Neuronal stem cell (in vitro differentiated cells): ENCODE data around the gene SLC45A2.
"Not testable (repeated sequence)": the region's sequence is repeated elsewhere in the genome, so short reads cannot be mapped to it uniquely, and the experiment has no call there.

Experiments used
- DNase-seq: peaks from one replicate; pipeline ENCODE4 v3.0.0-alpha.2; 2013; ENCODE audit warnings: low spot score
- H2AFZ ChIP-seq: one replicate; pipeline ENCODE4 v1.6.1; 2013; ENCODE audit warnings: mild to moderate bottlenecking, low read length, inconsistent platforms
- H2AK5ac ChIP-seq: 2 replicates; pipeline ENCODE4 v1.6.1; 2013; ENCODE audit warnings: low read depth, mild to moderate bottlenecking, inconsistent platforms, low read length, moderate library complexity, mixed read lengths
- H2BK120ac ChIP-seq: 2 replicates; pipeline ENCODE4 v1.6.1; 2013; ENCODE audit warnings: low read depth, mild to moderate bottlenecking, inconsistent platforms, low read length, moderate library complexity, mixed read lengths
- H2BK12ac ChIP-seq: one replicate; pipeline ENCODE4 v1.6.1; 2013; ENCODE audit warnings: low read length, inconsistent platforms
- H2BK15ac ChIP-seq: 2 replicates; pipeline ENCODE4 v1.6.1; 2013; ENCODE audit warnings: mild to moderate bottlenecking, low read length, inconsistent platforms, mixed read lengths
- H2BK5ac ChIP-seq: one replicate; pipeline ENCODE4 v1.6.1; 2013; ENCODE audit warnings: inconsistent platforms, mild to moderate bottlenecking, low read length, moderate library complexity
- H3K14ac ChIP-seq: one replicate; pipeline ENCODE4 v1.6.1; 2013; ENCODE audit warnings: low read length, inconsistent platforms
- H3K18ac ChIP-seq: 2 replicates; pipeline ENCODE4 v1.6.1; 2013; ENCODE audit warnings: low read length, inconsistent platforms
- H3K23ac ChIP-seq: 2 replicates; pipeline ENCODE4 v1.6.1; 2013; ENCODE audit warnings: low read depth, mild to moderate bottlenecking, mixed read lengths, low read length, inconsistent platforms; ENCODE audit not compliant: poor library complexity
- H3K27ac ChIP-seq: replicated peaks from 3 replicates; pipeline ENCODE4 v1.5.1; 2013; ENCODE audit warnings: low read length, inconsistent platforms
- H3K27me3 ChIP-seq, 3 experiments: 2 replicates each; pipeline ENCODE4 v1.6.1; 2013; ENCODE audit warnings: low read length in 3 of 3, mild to moderate bottlenecking in 2 of 3, inconsistent platforms in 1 of 3, low read depth in 1 of 3, mixed read lengths in 1 of 3, moderate library complexity in 1 of 3; ENCODE audit not compliant: control insufficient read depth in 3 of 3, insufficient read depth in 3 of 3
- H3K36me3 ChIP-seq, 2 donors: replicated peaks in 1 of 2; 2 replicates each; pipeline ENCODE4 v1.6.1; 2013; ENCODE audit warnings: low read length in 2 of 2; ENCODE audit not compliant: control insufficient read depth in 2 of 2, insufficient read depth in 2 of 2
- H3K4ac ChIP-seq: 2 replicates; pipeline ENCODE4 v1.6.1; 2013; ENCODE audit warnings: inconsistent platforms, mild to moderate bottlenecking, low read length, moderate library complexity
- H3K4me1 ChIP-seq, 2 donors: 1 replicate in 1 of 2; 2 replicates in 1 of 2; pipeline ENCODE4 v1.6.1; 2013; ENCODE audit warnings: low read length in 2 of 2, low read depth in 1 of 2; ENCODE audit not compliant: control insufficient read depth in 2 of 2, insufficient read depth in 1 of 2
- H3K4me2 ChIP-seq: one replicate; pipeline ENCODE4 v1.6.1; 2013; ENCODE audit warnings: mild to moderate bottlenecking, low read length, inconsistent platforms; ENCODE audit not compliant: insufficient read depth, poor library complexity, severe bottlenecking
- H3K4me3 ChIP-seq, 2 donors: 2 replicates each; pipeline ENCODE4 v1.5.1; 2013; ENCODE audit warnings: low read length in 2 of 2, mild to moderate bottlenecking in 2 of 2, inconsistent platforms in 1 of 2, moderate library complexity in 1 of 2
- H3K79me1 ChIP-seq: one replicate; pipeline ENCODE4 v1.6.1; 2013; ENCODE audit warnings: low read depth, mild to moderate bottlenecking, inconsistent platforms, low read length, moderate library complexity
- H3K9ac ChIP-seq: one replicate; pipeline ENCODE4 v1.6.1; 2013; ENCODE audit warnings: mild to moderate bottlenecking, low read depth, low read length, inconsistent platforms; ENCODE audit not compliant: poor library complexity
- H3K9me3 ChIP-seq, 2 donors: replicated peaks in 1 of 2; 2 replicates each; pipeline versions ENCODE3 to v1.6.1; 2013; ENCODE audit warnings: low read length in 2 of 2, mild to moderate bottlenecking in 2 of 2, inconsistent platforms in 1 of 2, low read depth in 1 of 2, mixed read lengths in 1 of 2, moderate library complexity in 1 of 2; ENCODE audit not compliant: control insufficient read depth in 2 of 2, insufficient read depth in 1 of 2
- H4K8ac ChIP-seq: one replicate; pipeline ENCODE4 v1.6.1; 2013; ENCODE audit warnings: low read depth, mild to moderate bottlenecking, inconsistent platforms, low read length, moderate library complexity
- H4K91ac ChIP-seq: one replicate; pipeline ENCODE4 v1.6.1; 2013; ENCODE audit warnings: low read length, low read depth, mild to moderate bottlenecking, inconsistent platforms; ENCODE audit not compliant: poor library complexity
- WGBS, 2 donors: extraction: QIAGEN DNeasy Blood & Tissue Kit; methylation state at CpG; one replicate each; pipeline ENCODE4 v1.1.7; 2013; ENCODE audit warnings: missing lambda C conversion rate in 2 of 2, mixed read lengths in 1 of 2; ENCODE audit not compliant: insufficient read length in 2 of 2, insufficient replicate concordance in 1 of 2; ENCODE audit errors: extremely low coverage in 2 of 2; 5-methylcytosine and 5-hydroxymethylcytosine counted together

The SLC45A2 gene

GRCh38 chr5:34012791-34013190 lies 28.3 kb upstream of the SLC45A2 start:
- Histone ChIP-seq H2BK15ac (no peak overlapping the region), H3K36me3 (no peaks in the 10 kb centered on the region), H4K91ac (no peak overlapping the region), H2BK12ac (no peak overlapping the region), H3K23ac (no peak overlapping the region), H3K9me3 (no peaks in the 10 kb centered on the region), H2BK120ac (no peak overlapping the region), H3K27me3 (peaks cover 0 to 2% (median 0%) of the 10 kb centered on the region in 3 experiments), H2BK5ac (no peak overlapping the region), H3K4me2 (no peak overlapping the region), H3K9ac (no peak overlapping the region), H3K27ac (no peak overlapping the region), H3K18ac (no peak overlapping the region), H2AFZ (no peak overlapping the region), H2AK5ac (no peak overlapping the region), H3K79me1 (no peaks in the 10 kb centered on the region), H4K8ac (no peak overlapping the region), H3K4ac (no peak overlapping the region), H3K4me3 (no peak overlapping the region), H3K4me1 (no peaks in the 10 kb centered on the region), H3K14ac (no peak overlapping the region)
- no peak for DNase-seq

- Histone ChIP-seq H2AK5ac (no peak overlapping the region), H2BK15ac (no peak overlapping the region), H3K9ac (no peak overlapping the region), H4K8ac (no peak overlapping the region), H2BK5ac (no peak overlapping the region), H3K4ac (no peak overlapping the region), H3K9me3 (no peaks in the 10 kb centered on the region), H3K23ac (no peak overlapping the region), H3K36me3 (no peaks in the 10 kb centered on the region), H3K14ac (no peak overlapping the region), H2BK120ac (no peak overlapping the region), H2BK12ac (no peak overlapping the region), H3K4me1 (peaks cover 0 to 3% of the 10 kb centered on the region in 2 donors), H3K79me1 (no peaks in the 10 kb centered on the region), H3K4me3 (no peak overlapping the region), H3K27me3 (peaks cover 0 to 2% (median 0%) of the 10 kb centered on the region in 3 experiments), H4K91ac (no peak overlapping the region), H2AFZ (no peak overlapping the region), H3K18ac (no peak overlapping the region), H3K27ac (no peak overlapping the region), H3K4me2 (no peak overlapping the region)
- no peak for DNase-seq
- no CpG with 5 or more reads among the region's 4 CpGs for WGBS, 2 donors
These were observed 27.0 kb upstream of the SLC45A2 start for GRCh38 chr5:34011536-34011935.

- not testable (repeated sequence) for H2BK15ac ChIP-seq, H3K23ac ChIP-seq, H2BK5ac ChIP-seq, H2AFZ ChIP-seq, H3K27me3 ChIP-seq, H3K14ac ChIP-seq, H3K9me3 ChIP-seq, H3K36me3 ChIP-seq, H3K9ac ChIP-seq, H3K4me2 ChIP-seq, H3K18ac ChIP-seq, H4K8ac ChIP-seq, H3K79me1 ChIP-seq, H3K27ac ChIP-seq, H2BK120ac ChIP-seq, H2BK12ac ChIP-seq, H4K91ac ChIP-seq, H2AK5ac ChIP-seq, H3K4ac ChIP-seq, DNase-seq, H3K4me3 ChIP-seq, H3K4me1 ChIP-seq
- WGBS, 2 donors = no CpG with 5 or more reads among the region's 2 CpGs
These were observed 25.7 kb upstream of the SLC45A2 start for GRCh38 chr5:34010146-34010545.

DNA sequence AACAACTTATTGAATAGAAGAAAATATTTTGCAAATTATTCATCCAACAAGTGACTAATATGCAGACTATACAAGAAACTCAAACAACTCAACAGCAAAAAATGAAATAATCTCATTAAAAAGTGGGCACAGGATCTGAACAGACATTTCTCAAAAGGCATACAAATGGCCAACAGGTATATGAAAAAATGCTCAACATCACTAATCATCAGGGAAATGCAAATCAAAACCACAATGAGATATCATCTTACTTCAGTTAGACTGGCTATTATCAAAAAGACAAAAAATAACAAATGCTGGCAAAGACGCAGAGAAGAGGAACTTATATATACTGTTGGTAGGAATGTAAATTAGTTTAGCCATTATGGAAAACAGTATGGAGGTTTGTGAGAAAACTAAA lies 25.1 kb upstream of the SLC45A2 start:
- no peak overlapping the region for H2BK12ac ChIP-seq
- no peak overlapping the region for H3K23ac ChIP-seq
- H3K79me1 ChIP-seq = no peaks in the 10 kb centered on the region
- no peak overlapping the region for H3K18ac ChIP-seq
- H3K4ac ChIP-seq = no peak overlapping the region
- H3K27me3 ChIP-seq = peaks cover 0 to 2% (median 0%) of the 10 kb centered on the region in 3 experiments
- H3K4me3 ChIP-seq = no peak overlapping the region
- no peak overlapping the region for H2AFZ ChIP-seq
- no peak overlapping the region for H2BK120ac ChIP-seq
- H3K36me3 ChIP-seq = peaks cover 0 to 6% of the 10 kb centered on the region in 2 donors
- no peak overlapping the region for H3K14ac ChIP-seq
- H3K4me2 ChIP-seq = no peak overlapping the region
- WGBS, 2 donors = no CpG with 5 or more reads among the region's 1 CpG
- no peak overlapping the region for H2AK5ac ChIP-seq
- no peak overlapping the region for H3K9ac ChIP-seq
- no peak for DNase-seq
- no peak overlapping the region for H2BK15ac ChIP-seq
- no peak overlapping the region for H4K91ac ChIP-seq
- no peak overlapping the region for H2BK5ac ChIP-seq
- H3K27ac ChIP-seq = no peak overlapping the region
- H3K4me1 ChIP-seq = peaks cover 0 to 5% of the 10 kb centered on the region in 2 donors
- H4K8ac ChIP-seq = no peak overlapping the region
- no peaks in the 10 kb centered on the region for H3K9me3 ChIP-seq
